ENCODE measurements around the gene ZNF71. TPM values are rescaled to one million over a fixed set of nuclear protein-coding genes. Genes with fewer than 3 reads are reported as not detected.

ZNF71 gene
- total RNA-seq, 6 experiments from 2014 or later: 0.90 to 2.8 (median 1.5) TPM

DNA sequence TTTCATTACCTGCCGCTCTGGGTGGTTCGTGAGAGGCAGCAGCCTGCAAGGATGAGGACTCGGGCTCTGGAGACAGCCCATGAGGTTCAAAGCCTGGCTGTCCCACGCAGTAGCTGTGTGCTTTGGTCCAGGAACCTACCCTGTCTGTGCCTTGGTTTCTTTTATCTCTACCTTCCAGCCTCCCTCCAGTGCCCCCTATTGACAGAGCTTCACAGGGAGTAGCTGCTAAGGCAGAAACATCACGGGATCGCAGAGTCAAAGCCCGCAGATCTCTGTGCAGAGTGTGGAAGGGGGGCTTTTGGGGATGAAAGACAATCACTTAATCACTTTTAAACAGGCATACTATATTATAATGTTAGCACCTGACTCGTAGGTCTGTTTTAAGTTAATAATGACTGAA, 16.2 kb downstream of the ZNF71 start:
- Histone ChIP-seq H3K9me3 (peaks cover 0 to 14% (median 3%) of the 10 kb centered on the region in 4 donors), H3K27ac (no peak overlapping the region), H3K36me3 (no peaks in the 10 kb centered on the region), H3K4me1 (no peaks in the 10 kb centered on the region), H3K27me3 (no peaks in the 10 kb centered on the region), H3K4me3 (no peak overlapping the region)
- DNase-seq: no peak
- ATAC-seq: no peak
- intact Hi-C loops (cut with DNase I): no loop called here
- TF ChIP-seq CTCF (IDR thresholded peaks at IDR 0.05) (no peak), POLR2A (IDR thresholded peaks at IDR 0.05) (no peak)
- WGBS (ENCODE audit: insufficient coverage, low coverage, low lambda C conversion rate, missing lambda C conversion rate): 63% methylated on average over 6 of the region's 8 CpGs

DNA sequence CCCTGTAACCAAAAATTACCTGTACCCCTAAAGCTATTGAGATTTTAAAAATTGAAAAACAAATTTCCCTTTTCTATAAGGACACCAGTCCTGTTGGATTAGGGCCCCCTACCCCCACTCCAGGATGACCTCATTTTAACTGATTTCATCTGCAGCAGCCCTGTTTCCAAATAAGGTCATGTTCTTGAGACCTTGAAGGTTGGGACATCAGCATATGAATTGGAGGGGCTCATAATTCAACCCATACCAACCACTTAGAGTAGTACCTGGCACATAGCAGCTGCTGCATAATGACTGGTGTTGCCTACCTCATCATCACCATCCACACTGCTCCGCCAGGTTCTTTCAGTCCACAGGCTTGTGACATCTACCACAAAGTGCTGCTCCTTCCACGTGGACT, 17.6 kb downstream of the ZNF71 start:
- H3K27ac ChIP-seq: no peak overlapping the region
- H3K9me3 ChIP-seq: peaks cover 0 to 11% (median 0%) of the 10 kb centered on the region in 4 donors
- no peak overlapping the region for H3K4me3 ChIP-seq
- DNase-seq: no peak
- no peaks in the 10 kb centered on the region for H3K36me3 ChIP-seq
- no peak for ATAC-seq
- TF ChIP-seq CTCF (IDR thresholded peaks at IDR 0.05): no peak
- no peak for TF ChIP-seq POLR2A (IDR thresholded peaks at IDR 0.05)
- H3K4me1 ChIP-seq: no peaks in the 10 kb centered on the region
- 100% methylated on average over 1 of the region's 2 CpGs for WGBS (ENCODE audit: insufficient coverage, low coverage, low lambda C conversion rate, missing lambda C conversion rate)
- intact Hi-C loops (cut with DNase I): no loop called here
- no peaks in the 10 kb centered on the region for H3K27me3 ChIP-seq

GRCh38 chr19:56613639-56614038, 18.5 kb downstream of the ZNF71 start:
- Histone ChIP-seq H3K9me3 (peaks cover 0 to 6% (median 0%) of the 10 kb centered on the region in 4 donors), H3K36me3 (peaks cover 0 to 2% (median 0%) of the 10 kb centered on the region in 4 donors), H3K27ac (no peak overlapping the region), H3K27me3 (no peaks in the 10 kb centered on the region), H3K4me3 (no peak overlapping the region), H3K4me1 (no peaks in the 10 kb centered on the region)
- 89% methylated on average over 5 of the region's 5 CpGs for WGBS (ENCODE audit: insufficient coverage, low coverage, low lambda C conversion rate, missing lambda C conversion rate)
- peak in 2 of 4 donors; percentile 41 to 48 for ATAC-seq
- DNase-seq: no peak
- intact Hi-C loops (cut with DNase I): no loop called here
- TF ChIP-seq POLR2A (IDR thresholded peaks at IDR 0.05): no peak

DNA sequence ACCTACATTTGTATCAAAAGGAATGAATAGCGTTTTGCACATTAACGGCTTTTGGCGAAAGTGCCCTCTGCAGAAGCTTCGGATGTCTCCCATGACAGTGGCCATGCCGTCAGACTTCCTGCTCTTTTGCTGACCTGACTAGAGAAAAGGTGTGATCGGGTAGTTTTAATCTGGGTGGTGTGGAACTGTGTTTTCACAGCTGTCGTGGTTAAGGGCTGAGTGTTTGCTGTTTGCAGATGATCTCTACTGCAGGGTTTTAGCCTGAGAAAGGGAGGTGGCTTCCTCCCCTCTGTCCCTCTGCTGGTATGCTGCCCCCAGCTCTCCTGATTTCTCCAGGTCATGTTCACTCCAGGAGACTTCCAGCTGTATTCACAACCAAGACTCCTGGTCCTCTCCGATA, 22.4 kb downstream of the ZNF71 start:
- peaks cover 0 to 5% (median 0%) of the 10 kb centered on the region in 4 donors for H3K9me3 ChIP-seq
- TF ChIP-seq CTCF (IDR thresholded peaks at IDR 0.05): no peak
- no peak for TF ChIP-seq POLR2A (IDR thresholded peaks at IDR 0.05)
- WGBS (ENCODE audit: insufficient coverage, low coverage, low lambda C conversion rate, missing lambda C conversion rate): 93% methylated on average over 6 of the region's 8 CpGs
- H3K27me3 ChIP-seq: no peaks in the 10 kb centered on the region
- H3K4me1 ChIP-seq: no peaks in the 10 kb centered on the region
- intact Hi-C loops (cut with DNase I): no loop called here
- no peak overlapping the region for H3K27ac ChIP-seq
- no peak overlapping the region for H3K4me3 ChIP-seq
- ATAC-seq (no peak), DNase-seq (no peak)
- peaks cover 0 to 8% (median 0%) of the 10 kb centered on the region in 4 donors for H3K36me3 ChIP-seq

GRCh38 chr19:56619121-56619520, 24.0 kb downstream of the ZNF71 start:
- no peak overlapping the region for H3K4me3 ChIP-seq
- H3K4me1 ChIP-seq: no peaks in the 10 kb centered on the region
- 83% methylated on average over 8 of the region's 8 CpGs for WGBS (ENCODE audit: insufficient coverage, low coverage, low lambda C conversion rate, missing lambda C conversion rate)
- H3K27me3 ChIP-seq: no peaks in the 10 kb centered on the region
- ATAC-seq (no peak), DNase-seq (no peak)
- H3K27ac ChIP-seq: no peak overlapping the region
- peaks cover 0 to 8% (median 0%) of the 10 kb centered on the region in 4 donors for H3K9me3 ChIP-seq
- TF ChIP-seq CTCF (IDR thresholded peaks at IDR 0.05) (no peak), POLR2A (IDR thresholded peaks at IDR 0.05) (no peak)
- intact Hi-C loops (cut with DNase I): no loop called here
- peaks cover 0 to 10% (median 0%) of the 10 kb centered on the region in 4 donors for H3K36me3 ChIP-seq
